IMR-90 (cell line): ENCODE data around the gene ST6GALNAC3. TPM values are rescaled to one million over a fixed set of nuclear protein-coding genes. Genes with fewer than 3 reads are reported as not detected.
"Not testable (repeated sequence)": the region's sequence is repeated elsewhere in the genome, so short reads cannot be mapped to it uniquely, and the experiment has no call there.

ENCODE experiments used
- ATAC-seq: fragments of 200-7000 bp; cut with Tn5 transposase; 2 replicates; pipeline ENCODE4 v1.9.1; 2020; ENCODE audit warnings: low read depth, mild to moderate bottlenecking, moderate library complexity
- BruUV-seq: library from RNA; stranded (reverse); fragments of 400-500 nt; replicated peaks from 2 replicates; lab custom pipeline; 2021; lab: Mats Ljungman, UMichigan
- CTCF ChIA-PET: fragments of 300-600 bp; formaldehyde crosslinking; extraction: SDS; loops from one replicate; lab custom pipeline; 2021; ENCODE audit warnings: antibody characterized with exemption; lab: Yijun Ruan, JAX
- POLR2A ChIA-PET: fragments of 300-600 bp; sonication (Branson Sonifier 250); formaldehyde crosslinking; loops from one replicate; lab custom pipeline; 2022; ENCODE audit warnings: antibody characterized with exemption; ENCODE audit not compliant: unreplicated experiment; lab: Charles Lee
- DNase-seq: peaks from one replicate; pipeline ENCODE4 v3.0.0; 2013
- H2AFZ ChIP-seq: replicated peaks from 2 replicates; pipeline ENCODE3; 2013; ENCODE audit warnings: low read length, mild to moderate bottlenecking; ENCODE audit not compliant: poor library complexity
- H2AK5ac ChIP-seq: 2 replicates; pipeline ENCODE4 v1.6.1; 2013; ENCODE audit warnings: low read depth, low read length, inconsistent platforms
- H2AK9ac ChIP-seq: replicated peaks from 2 replicates; pipeline ENCODE3; 2013; ENCODE audit warnings: mild to moderate bottlenecking, low read depth, low read length, moderate library complexity; ENCODE audit not compliant: poor library complexity
- H2BK120ac ChIP-seq: 2 replicates; pipeline ENCODE4 v1.6.1; 2013; ENCODE audit warnings: low read depth, low read length, inconsistent platforms
- H2BK15ac ChIP-seq: 3 replicates; pipeline ENCODE4 v1.6.1; 2013; ENCODE audit warnings: low read depth, low read length, inconsistent platforms
- H2BK20ac ChIP-seq: 2 replicates; pipeline ENCODE4 v1.6.1; 2013; ENCODE audit warnings: low read depth, mild to moderate bottlenecking, inconsistent platforms, low read length, moderate library complexity
- H2BK5ac ChIP-seq: 2 replicates; pipeline ENCODE4 v1.6.1; 2013; ENCODE audit warnings: mild to moderate bottlenecking, low read depth, low read length, inconsistent platforms; ENCODE audit not compliant: poor library complexity, severe bottlenecking
- H3K14ac ChIP-seq: replicated peaks from 2 replicates; pipeline ENCODE4 v1.6.1; 2013; ENCODE audit warnings: low read depth, low read length, inconsistent platforms
- H3K18ac ChIP-seq: 2 replicates; pipeline ENCODE4 v1.6.1; 2013; ENCODE audit warnings: low read depth, low read length, control low read depth
- H3K23ac ChIP-seq: 2 replicates; pipeline ENCODE4 v1.6.1; 2013; ENCODE audit warnings: low read depth, low read length, inconsistent platforms
- H3K27ac ChIP-seq: 2 replicates; pipeline ENCODE4 v1.5.1; 2013; ENCODE audit warnings: mild to moderate bottlenecking, control low read depth, low read length; ENCODE audit not compliant: insufficient read depth
- H3K27me3 ChIP-seq: 2 replicates; pipeline ENCODE4 v1.6.1; 2013; ENCODE audit warnings: low read length; ENCODE audit not compliant: control insufficient read depth, insufficient read depth
- H3K36me3 ChIP-seq: 2 replicates; pipeline ENCODE4 v1.6.1; 2013; ENCODE audit warnings: low read length, mixed read lengths; ENCODE audit not compliant: control insufficient read depth, insufficient read depth
- H3K4ac ChIP-seq: 2 replicates; pipeline ENCODE4 v1.6.1; 2013; ENCODE audit warnings: low read depth, low read length, inconsistent platforms
- H3K4me1 ChIP-seq: 2 replicates; pipeline ENCODE4 v1.6.1; 2013; ENCODE audit warnings: low read length, mixed read lengths; ENCODE audit not compliant: control insufficient read depth, insufficient read depth
- H3K4me2 ChIP-seq: 2 replicates; pipeline ENCODE4 v1.6.1; 2013; ENCODE audit warnings: low read depth, mild to moderate bottlenecking, control low read depth, low read length, moderate library complexity
- H3K4me3 ChIP-seq: 2 replicates; pipeline ENCODE4 v1.5.1; 2013; ENCODE audit warnings: low read depth, mild to moderate bottlenecking, control low read depth, low read length, moderate library complexity; ENCODE audit not compliant: insufficient read depth
- H3K56ac ChIP-seq: 2 replicates; pipeline ENCODE4 v1.6.1; 2013; ENCODE audit warnings: low read length, inconsistent platforms; ENCODE audit not compliant: insufficient read depth; ENCODE audit errors: extremely low read depth
- H3K79me1 ChIP-seq, 2 experiments: 2 replicates each; pipeline ENCODE4 v1.6.1; 2013; ENCODE audit warnings: low read length in 2 of 2, inconsistent platforms in 1 of 2, low read depth in 1 of 2
- H3K9ac ChIP-seq: 2 replicates; pipeline ENCODE4 v1.6.1; 2013; ENCODE audit warnings: low read depth, low read length, control low read depth
- H3K9me1 ChIP-seq: 2 replicates; pipeline ENCODE4 v1.6.1; 2013; ENCODE audit warnings: low read length, inconsistent platforms; ENCODE audit not compliant: insufficient read depth
- H3K9me3 ChIP-seq: 2 replicates; pipeline ENCODE4 v1.6.1; 2013; ENCODE audit warnings: low read length; ENCODE audit not compliant: control insufficient read depth, insufficient read depth
- H4K20me1 ChIP-seq: 2 replicates; pipeline ENCODE4 v1.6.1; 2013; ENCODE audit warnings: low read length, inconsistent platforms; ENCODE audit not compliant: insufficient read depth
- H4K5ac ChIP-seq: 2 replicates; pipeline ENCODE4 v1.6.1; 2013; ENCODE audit warnings: mild to moderate bottlenecking, low read depth, low read length, control low read depth
- H4K8ac ChIP-seq, 2 experiments: 2 replicates each; pipeline ENCODE4 v1.6.1; 2013; ENCODE audit warnings: low read depth in 2 of 2, low read length in 2 of 2, control low read depth in 1 of 2, inconsistent platforms in 1 of 2
- H4K91ac ChIP-seq: 2 replicates; pipeline ENCODE4 v1.6.1; 2013; ENCODE audit warnings: low read depth, low read length, inconsistent platforms; ENCODE audit not compliant: insufficient read depth
- BHLHE40 ChIP-seq: fragments of 150-350 bp; IDR thresholded peaks from 2 replicates; pipeline ENCODE4 v1.6.1; 2016; ENCODE audit warnings: mild to moderate bottlenecking, low read depth, low read length
- CEBPB ChIP-seq: IDR thresholded peaks from 2 replicates; pipeline ENCODE4 v1.6.1; 2012; ENCODE audit warnings: low read depth, low read length, improper control_type of control experiment
- CHD1 ChIP-seq: IDR thresholded peaks from 2 replicates; pipeline ENCODE4 v1.6.1; 2012; ENCODE audit warnings: low read depth, low read length, improper control_type of control experiment
- FOS ChIP-seq: fragments of 150-350 bp; IDR thresholded peaks from 2 replicates; pipeline ENCODE4 v1.6.1; 2016; ENCODE audit warnings: low read depth, low read length
- NFE2L2 ChIP-seq: fragments of 150-350 bp; IDR thresholded peaks from 2 replicates; pipeline ENCODE4 v1.6.1; 2016; ENCODE audit warnings: low read depth, mild to moderate bottlenecking, low read length
- POLR2A ChIP-seq: IDR thresholded peaks from 2 replicates; pipeline ENCODE4 v1.6.1; 2012; ENCODE audit warnings: mild to moderate bottlenecking, low read depth, low read length
- RCOR1 ChIP-seq: IDR thresholded peaks from 2 replicates; pipeline ENCODE4 v1.6.1; 2012; ENCODE audit warnings: mild to moderate bottlenecking, low read length, improper control_type of control experiment; ENCODE audit not compliant: insufficient replicate concordance
- RFX5 ChIP-seq: IDR thresholded peaks from 2 replicates; pipeline ENCODE4 v1.8.0; 2012; ENCODE audit warnings: low read depth, mild to moderate bottlenecking, low read length, moderate library complexity
- SMC3 ChIP-seq: fragments of 150-350 bp; IDR thresholded peaks from 2 replicates; pipeline ENCODE4 v1.6.1; 2016; ENCODE audit warnings: low read depth, mild to moderate bottlenecking, antibody characterized with exemption, low read length, moderate library complexity
- WGBS, 2 experiments: methylation state at CpG; one replicate each; pipeline versions ENCODE4 v1.1.5 to v1.1.7; 2013; ENCODE audit warnings: missing lambda C conversion rate in 2 of 2; ENCODE audit not compliant: insufficient read length in 1 of 2; ENCODE audit errors: extremely low coverage in 2 of 2; 5-methylcytosine and 5-hydroxymethylcytosine counted together
- dilution Hi-C: fragments of 300-500 bp; cut with HindIII; formaldehyde crosslinking; loops from one replicate; pipeline ENCODE4 v1.14.3; 2018; ENCODE audit warnings: low sequenced_read_pairs; ENCODE audit not compliant: unreplicated experiment
- in situ Hi-C: fragments of 300-500 bp; cut with MboI; formaldehyde crosslinking; loops from 3 replicates; pipeline ENCODE4 v1.14.3; 2019; ENCODE audit warnings: low sequenced_read_pairs, inconsistent platforms, mixed read lengths
- intact Hi-C: fragments of 100-400 bp; cut with micrococcal nuclease; formaldehyde crosslinking; loops from 2 replicates; pipeline ENCODE4 v1.10.0; 2022
- polyA plus RNA-seq, 3 experiments: library from polyadenylated mRNA; depleted of rRNA; stranded (reverse); fragments of >200 nt; gene quantifications; 2 replicates each; pipeline ENCODE4 v1.2.3, GENCODE V29; 2012; ENCODE audit warnings: low replicate concordance in 1 of 3
- total RNA-seq: library from RNA; depleted of rRNA; stranded (reverse); fragments of >200 nt; gene quantifications from 2 replicates; pipeline ENCODE4 v1.2.3, GENCODE V29; 2012

ST6GALNAC3 gene
- total and polyA plus RNA-seq, 2 of the 4 experiments (the other 2 are of a cell fraction): 0.65 to 1.3 TPM

DNA sequence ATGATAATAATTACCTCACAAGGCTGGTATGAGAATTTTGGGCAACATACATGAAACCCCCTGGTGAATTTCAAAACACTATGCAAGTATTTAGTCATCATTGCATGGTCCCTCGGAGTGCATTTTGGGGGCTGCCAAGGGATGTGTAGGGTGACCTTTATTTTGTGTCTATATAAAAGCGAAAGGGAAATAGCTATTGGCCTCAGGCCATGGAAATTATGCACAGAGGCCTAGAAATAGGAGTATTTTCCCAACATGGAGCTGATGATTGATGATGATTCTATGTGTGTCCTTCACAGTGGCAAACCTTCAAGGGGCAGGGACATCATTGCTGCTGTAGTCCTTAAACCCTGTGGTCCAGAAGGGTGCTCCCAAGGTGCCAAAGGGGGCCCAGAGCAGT lies 265.5 kb downstream of the ST6GALNAC3 start:
- no peak overlapping the region for H3K23ac ChIP-seq
- H3K27me3 ChIP-seq: no peaks in the 10 kb centered on the region
- H2BK15ac ChIP-seq: no peak overlapping the region
- H2BK20ac ChIP-seq: no peak overlapping the region
- no peak overlapping the region for H3K4me2 ChIP-seq
- no peak overlapping the region for H2AFZ ChIP-seq
- no peaks in the 10 kb centered on the region for H3K36me3 ChIP-seq
- no peak overlapping the region for H3K56ac ChIP-seq
- H4K20me1 ChIP-seq: no peaks in the 10 kb centered on the region
- dilution Hi-C loops (no loop called here), intact Hi-C loops (no loop called here), in situ Hi-C loops (no loop called here)
- H3K4me1 ChIP-seq: no peaks in the 10 kb centered on the region; the same call in 1 of the 2 replicates
- H4K5ac ChIP-seq: no peak overlapping the region
- no TSS peak for BruUV-seq
- no CpG with 5 or more reads among the region's 2 CpGs for WGBS, 2 experiments
- no peak overlapping the region for H2AK5ac ChIP-seq
- no peak overlapping the region for H3K27ac ChIP-seq
- no peak overlapping the region for H3K18ac ChIP-seq
- no peak overlapping the region for H2BK5ac ChIP-seq
- no peak overlapping the region for H3K4ac ChIP-seq
- H3K14ac ChIP-seq: no peak overlapping the region
- TF ChIP-seq POLR2A (no peak), CHD1 (no peak), BHLHE40 (no peak), CEBPB (no peak), SMC3 (no peak), RFX5 (no peak), NFE2L2 (no peak), FOS (no peak), RCOR1 (no peak)
- POLR2A ChIA-PET: no interaction called here
- no peaks in the 10 kb centered on the region for H3K9me1 ChIP-seq
- H3K9me3 ChIP-seq: no peaks in the 10 kb centered on the region
- H2BK120ac ChIP-seq: no peak overlapping the region
- no peak overlapping the region for H3K4me3 ChIP-seq
- no peak for DNase-seq
- H2AK9ac ChIP-seq: no peak overlapping the region
- H4K91ac ChIP-seq: no peak overlapping the region
- no peak overlapping the region for H4K8ac ChIP-seq
- ATAC-seq: no peak
- no peaks in the 10 kb centered on the region for H3K79me1 ChIP-seq
- CTCF ChIA-PET: no interaction called here
- no peak overlapping the region for H3K9ac ChIP-seq

DNA sequence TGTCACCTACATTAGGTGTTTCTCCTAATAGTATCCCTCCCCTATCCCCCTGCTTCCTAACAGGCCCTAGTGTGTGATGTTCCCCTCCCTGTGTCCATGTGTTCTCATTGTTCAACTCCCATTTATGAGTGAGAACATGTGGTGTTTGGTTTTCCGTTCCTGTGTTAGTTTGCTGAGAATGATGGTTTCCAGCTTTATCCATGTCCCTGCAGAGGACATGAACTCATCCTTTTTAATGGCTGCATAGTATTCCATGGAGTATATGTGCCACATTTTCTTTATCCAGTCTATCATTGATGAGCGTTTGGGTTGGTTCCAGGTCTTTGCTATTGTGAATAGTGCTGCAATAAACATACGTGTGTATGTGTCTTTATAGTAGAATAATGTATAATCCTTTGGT lies 267.3 kb downstream of the ST6GALNAC3 start:
- H3K27me3 ChIP-seq, H3K23ac ChIP-seq, H4K91ac ChIP-seq, H2AK9ac ChIP-seq, H2AFZ ChIP-seq, H3K4me3 ChIP-seq, H2AK5ac ChIP-seq, H2BK15ac ChIP-seq, H3K4me2 ChIP-seq, H4K20me1 ChIP-seq, H3K18ac ChIP-seq, H3K14ac ChIP-seq, H3K79me1 ChIP-seq, H3K4ac ChIP-seq, H4K8ac ChIP-seq, H2BK5ac ChIP-seq, dilution Hi-C loops, H2BK20ac ChIP-seq, ATAC-seq, POLR2A ChIA-PET, H3K9me1 ChIP-seq, BruUV-seq, H2BK120ac ChIP-seq, H3K4me1 ChIP-seq, H3K56ac ChIP-seq, H3K36me3 ChIP-seq, H3K27ac ChIP-seq, H4K5ac ChIP-seq, CTCF ChIA-PET, intact Hi-C loops, in situ Hi-C loops, DNase-seq, H3K9ac ChIP-seq, H3K9me3 ChIP-seq: not testable (repeated sequence)
- WGBS, 2 experiments: no CpG with 5 or more reads among the region's 3 CpGs
